ENCODE measurements around the gene HLX. TPM values are rescaled to one million over a fixed set of nuclear protein-coding genes. Genes with fewer than 3 reads are reported as not detected.

The HLX gene
- total RNA-seq, 4 donors from 2014 or later: 26.4 to 46.7 (median 34.5) TPM

- ATAC-seq (ENCODE audit: low FRiP score) (no peak), DNase-seq (ENCODE audit: low spot score) (no peak)
- no peak for TF ChIP-seq CTCF (IDR thresholded peaks at IDR 0.05)
Measured at GRCh38 chr1:220929304-220929703, 50.1 kb downstream of the HLX start.

Other genes with a start within 250 kb of the HLX start
- 10 to 100 TPM; 27.4 to 63.0 (median 38.9) TPM for gene C1orf115, start 189.1 kb upstream of the HLX start, total RNA-seq
- 10 to 100 TPM; 15.7 to 31.6 (median 26.7) TPM for gene MTARC2, start 131.1 kb upstream of the HLX start, total RNA-seq
- gene MTARC1, start 92.5 kb upstream of the HLX start, total RNA-seq: 100 to 1,000 TPM in 3 of 4 donors, 10 to 100 TPM in 1; 87.2 to 394 (median 192) TPM

All from omental fat pad (tissue), 4 donors.